ENCODE results near the gene NGF.

Gene NGF

DNA sequence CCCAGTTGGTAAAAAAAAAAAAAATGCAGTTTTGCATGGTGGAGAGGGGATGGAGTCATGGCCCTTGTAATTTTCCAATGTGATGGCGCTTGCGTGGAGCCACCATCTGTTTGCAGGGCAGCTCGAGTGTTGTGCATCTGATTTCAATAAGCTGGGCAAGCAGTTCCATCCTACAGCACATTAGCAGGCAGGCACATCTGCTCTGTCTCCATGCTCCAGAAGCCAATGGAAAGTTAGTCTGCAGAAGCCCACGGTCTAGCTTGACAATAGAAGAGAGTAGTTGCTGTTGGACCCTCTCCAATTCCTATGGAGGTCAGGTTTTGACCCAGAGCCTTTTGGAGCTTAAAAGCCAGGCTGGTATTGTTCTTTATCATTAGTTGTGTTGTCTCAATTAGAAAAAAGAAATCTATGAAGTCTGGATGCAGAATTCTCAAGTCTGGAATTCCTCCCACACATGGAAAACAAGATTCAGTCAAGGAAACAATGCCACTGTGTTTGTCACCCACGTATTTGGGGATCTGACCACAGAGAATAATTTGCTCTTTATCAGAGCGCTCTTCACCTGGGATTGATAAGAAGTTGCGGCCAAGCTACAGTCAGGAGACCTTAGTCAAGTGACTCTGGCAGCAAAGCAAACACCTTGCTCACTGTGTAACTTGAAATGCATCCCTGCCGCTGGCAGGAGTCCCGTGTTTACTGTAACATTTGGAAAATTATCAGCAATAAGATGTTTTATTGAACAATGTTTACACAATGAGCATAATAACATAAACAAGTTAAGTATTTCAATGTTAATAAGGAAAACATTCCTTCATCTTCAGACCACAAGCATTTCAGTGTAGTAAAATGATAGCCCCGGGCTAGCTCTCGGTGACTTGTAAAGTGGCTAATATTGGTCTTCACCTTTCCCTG, 20.7 kb downstream of the NGF start:
- no peak for TF ChIP-seq ZFX (IDR thresholded peaks at IDR 0.05; ENCODE audit: borderline replicate concordance)
- TF ChIP-seq, protein P1, sequence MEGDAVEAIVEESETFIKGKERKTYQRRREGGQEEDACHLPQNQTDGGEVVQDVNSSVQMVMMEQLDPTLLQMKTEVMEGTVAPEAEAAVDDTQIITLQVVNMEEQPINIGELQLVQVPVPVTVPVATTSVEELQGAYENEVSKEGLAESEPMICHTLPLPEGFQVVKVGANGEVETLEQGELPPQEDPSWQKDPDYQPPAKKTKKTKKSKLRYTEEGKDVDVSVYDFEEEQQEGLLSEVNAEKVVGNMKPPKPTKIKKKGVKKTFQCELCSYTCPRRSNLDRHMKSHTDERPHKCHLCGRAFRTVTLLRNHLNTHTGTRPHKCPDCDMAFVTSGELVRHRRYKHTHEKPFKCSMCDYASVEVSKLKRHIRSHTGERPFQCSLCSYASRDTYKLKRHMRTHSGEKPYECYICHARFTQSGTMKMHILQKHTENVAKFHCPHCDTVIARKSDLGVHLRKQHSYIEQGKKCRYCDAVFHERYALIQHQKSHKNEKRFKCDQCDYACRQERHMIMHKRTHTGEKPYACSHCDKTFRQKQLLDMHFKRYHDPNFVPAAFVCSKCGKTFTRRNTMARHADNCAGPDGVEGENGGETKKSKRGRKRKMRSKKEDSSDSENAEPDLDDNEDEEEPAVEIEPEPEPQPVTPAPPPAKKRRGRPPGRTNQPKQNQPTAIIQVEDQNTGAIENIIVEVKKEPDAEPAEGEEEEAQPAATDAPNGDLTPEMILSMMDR (IDR thresholded peaks at IDR 0.05), result no peak
- no peak overlapping the region for H3K27ac ChIP-seq

DNA sequence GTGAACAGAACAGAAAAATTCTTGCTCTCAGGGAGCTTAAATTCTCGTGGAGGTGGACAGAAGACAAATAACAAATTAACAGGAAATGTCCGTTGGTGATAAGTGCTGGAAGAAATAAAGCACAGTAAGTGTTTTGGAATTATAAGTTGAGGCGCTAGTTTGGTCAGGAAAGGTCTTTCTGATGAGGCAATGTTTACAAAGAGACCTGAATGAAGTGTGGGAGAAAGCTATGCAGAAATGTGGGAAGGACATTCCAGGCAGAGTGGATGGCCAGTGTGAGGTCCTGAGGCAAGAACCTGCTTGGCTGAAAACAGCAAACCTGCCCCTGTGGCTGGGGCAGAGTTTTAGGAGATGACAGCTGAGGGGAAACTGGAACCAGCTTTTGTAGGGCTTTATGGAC, 23.3 kb downstream of the NGF start:
- no peak for TF ChIP-seq ZFX (IDR thresholded peaks at IDR 0.05; ENCODE audit: borderline replicate concordance)
- TF ChIP-seq, protein P1 (IDR thresholded peaks at IDR 0.05), result no peak
- no peak overlapping the region for H3K27ac ChIP-seq

DNA sequence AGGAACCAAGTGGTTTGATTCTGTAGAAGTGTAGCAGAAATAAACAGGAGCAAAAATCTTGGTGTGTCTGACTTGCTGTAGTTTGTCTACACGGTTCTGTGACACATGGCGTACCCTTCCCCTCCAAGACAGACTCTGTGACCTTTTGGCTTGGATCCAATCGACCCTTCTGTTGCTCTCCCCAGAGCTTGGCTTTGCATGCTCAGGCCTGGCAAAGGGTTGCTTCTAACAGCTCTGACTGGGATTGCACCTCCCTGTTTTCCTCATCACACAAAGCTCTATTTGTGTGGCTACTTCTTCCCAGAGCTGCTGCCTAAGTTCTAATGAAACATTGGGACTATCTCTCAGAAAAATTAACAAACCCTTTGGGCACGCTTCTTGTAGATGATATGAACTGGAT, 24.0 kb downstream of the NGF start:
- no peak overlapping the region for H3K27ac ChIP-seq
- TF ChIP-seq, protein P1 (IDR thresholded peaks at IDR 0.05), result no peak
- TF ChIP-seq ZFX (IDR thresholded peaks at IDR 0.05; ENCODE audit: borderline replicate concordance), result no peak

DNA sequence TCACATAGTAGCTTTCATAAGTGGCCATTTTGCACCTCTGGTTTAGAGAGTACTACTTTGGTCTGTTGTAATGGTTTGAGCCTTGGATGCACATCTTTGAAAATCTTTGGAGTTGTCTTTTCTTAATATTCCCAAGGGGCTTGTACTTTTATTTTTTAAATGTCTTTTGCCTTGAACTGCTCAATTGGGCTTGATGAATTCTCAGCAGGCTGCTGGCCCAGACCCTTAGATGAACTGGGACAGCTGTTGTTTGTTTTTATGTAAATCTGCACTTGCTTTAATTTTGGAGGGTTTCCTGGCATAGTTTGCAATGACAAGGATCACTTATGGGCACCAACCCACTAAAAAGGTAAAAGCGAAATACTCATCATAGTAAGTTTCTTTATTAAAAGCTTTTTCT, 24.9 kb downstream of the NGF start:
- no peak overlapping the region for H3K27ac ChIP-seq
- TF ChIP-seq, protein P1 (IDR thresholded peaks at IDR 0.05), result no peak
- no peak for TF ChIP-seq ZFX (IDR thresholded peaks at IDR 0.05; ENCODE audit: borderline replicate concordance)

DNA sequence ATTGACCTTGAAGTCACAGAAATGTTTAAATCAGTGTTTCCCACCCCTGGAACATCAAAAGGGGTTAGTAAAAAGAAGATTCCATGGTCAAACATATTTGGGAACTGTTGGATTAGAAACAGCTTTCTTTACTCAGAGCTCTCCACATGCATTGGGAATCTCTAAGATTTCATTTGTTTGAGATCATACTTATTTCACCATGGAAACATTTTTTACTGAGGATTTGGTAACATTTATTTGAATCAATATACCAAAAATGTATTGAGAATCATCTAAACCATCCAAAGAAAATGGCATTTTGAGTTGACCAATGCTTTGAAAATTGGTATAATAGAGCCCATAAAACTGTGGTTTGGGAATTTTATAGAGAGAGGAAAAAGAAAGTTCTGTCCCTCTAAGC, 25.3 kb downstream of the NGF start:
- no peak overlapping the region for H3K27ac ChIP-seq
- TF ChIP-seq, protein P1 (IDR thresholded peaks at IDR 0.05), result no peak
- no peak for TF ChIP-seq ZFX (IDR thresholded peaks at IDR 0.05; ENCODE audit: borderline replicate concordance)

DNA sequence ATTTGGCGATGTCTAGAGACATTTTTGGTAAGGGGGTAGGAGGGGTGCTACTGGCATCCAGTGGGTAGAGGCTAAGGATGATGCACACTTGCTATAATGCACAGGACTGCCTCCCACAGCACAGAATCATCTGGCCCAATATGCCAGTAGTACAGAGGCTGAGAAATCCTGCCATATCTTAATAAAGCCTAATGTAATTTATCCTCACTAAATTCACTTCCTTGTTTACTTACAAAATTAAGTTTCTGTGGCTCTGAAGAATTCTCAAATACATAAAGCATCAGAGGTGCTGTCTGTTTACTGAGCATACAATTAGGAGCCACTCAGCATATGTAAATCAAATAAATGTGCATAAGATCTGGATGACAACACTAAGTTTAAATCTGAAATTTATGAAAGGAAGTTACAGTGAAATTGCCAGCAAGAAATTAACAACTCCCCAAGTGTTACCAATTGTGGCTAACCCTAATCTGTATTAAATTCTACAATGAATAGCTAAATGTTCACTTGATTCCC, 26.5 kb downstream of the NGF start:
- H3K27ac ChIP-seq, result no peak overlapping the region
- no peak for TF ChIP-seq ZFX (IDR thresholded peaks at IDR 0.05; ENCODE audit: borderline replicate concordance)
- TF ChIP-seq, protein P1 (IDR thresholded peaks at IDR 0.05), result no peak

Data from 22Rv1 (cell line).